K562 (cell line): ENCODE results near the gene SGPL1. TPM values are rescaled to one million over a fixed set of nuclear protein-coding genes. Genes with fewer than 3 reads are reported as not detected.

Experiments
- ATAC-seq: fragments of 200-7000 bp; cut with Tn5 transposase; 3 replicates; pipeline ENCODE4 v1.9.1; 2020; ENCODE audit warnings: moderate library complexity
- BruUV-seq: library from RNA; stranded (reverse); fragments of 400-500 nt; replicated peaks from 2 replicates; lab custom pipeline; 2021; lab: Mats Ljungman, UMichigan
- CTCF ChIA-PET: fragments of 300-600 bp; formaldehyde crosslinking; extraction: SDS; loops from one replicate; lab custom pipeline; 2021; ENCODE audit warnings: low intra/inter-chr PET ratio; lab: Yijun Ruan, JAX
- POLR2A ChIA-PET: fragments of 300-600, 350-650 bp; sonication (Branson Sonifier 250); formaldehyde crosslinking; extraction: SDS; loops from one replicate; lab custom pipeline; 2021; ENCODE audit warnings: antibody characterized with exemption, inconsistent platforms; lab: Yijun Ruan, JAX
- DNase-seq, 4 experiments: peaks; one replicate each; pipeline versions ENCODE4 v3.0.0 to v3.0.0-alpha.2; 2011 to 2018; ENCODE audit warnings: low spot score in 3 of 4, mixed read lengths in 3 of 4; ENCODE audit errors: extremely low read depth in 1 of 4
- FAIRE-seq: peaks from 2 replicates; lab custom pipeline; 2011; peaks lifted over from hg19 to GRCh38; lab: Jason Lieb, UNC
- H2AFZ ChIP-seq: 2 replicates; pipeline ENCODE4 v1.6.0; 2011; ENCODE audit warnings: low read depth, low read length, control low read depth, inconsistent platforms
- H3K27ac ChIP-seq: fragments of 200-600 bp; 3 replicates; pipeline ENCODE4 v1.8.0; 2011; ENCODE audit warnings: low read depth, mild to moderate bottlenecking, control low read depth, inconsistent platforms, low read length, moderate library complexity, mixed read lengths; ENCODE audit errors: extremely low read depth
- H3K27me3 ChIP-seq, 2 experiments: fragments of 300-600 bp in 1 of 2; 2 replicates in 1 of 2; 3 replicates in 1 of 2; pipeline versions ENCODE4 v1.6.0 to v1.8.0; 2011; ENCODE audit warnings: inconsistent platforms in 2 of 2, low read length in 2 of 2, mild to moderate bottlenecking in 1 of 2, mixed read lengths in 1 of 2, moderate library complexity in 1 of 2; ENCODE audit not compliant: control insufficient read depth in 2 of 2, insufficient read depth in 2 of 2
- H3K36me3 ChIP-seq: fragments of 300-600 bp; 3 replicates; pipeline ENCODE4 v1.8.0; 2011; ENCODE audit warnings: mild to moderate bottlenecking, low read length, inconsistent platforms; ENCODE audit not compliant: control insufficient read depth, insufficient read depth
- H3K4me1 ChIP-seq, 2 experiments: fragments of 200-600 bp in 1 of 2; replicated peaks in 1 of 2; 2 replicates in 1 of 2; 3 replicates in 1 of 2; pipeline versions ENCODE4 v1.5.1 to v1.8.0; 2011; ENCODE audit warnings: inconsistent platforms in 2 of 2, low read length in 2 of 2, mild to moderate bottlenecking in 1 of 2, mixed read lengths in 1 of 2, moderate library complexity in 1 of 2; ENCODE audit not compliant: control insufficient read depth in 2 of 2, insufficient read depth in 2 of 2
- H3K4me2 ChIP-seq: 2 replicates; pipeline ENCODE4 v1.6.1; 2011; ENCODE audit warnings: low read length, control low read depth, inconsistent platforms, mixed read lengths; ENCODE audit not compliant: insufficient read depth
- H3K4me3 ChIP-seq: fragments of 200-600 bp; sonication (generic), shearing (Covaris generic); 2 replicates; pipeline ENCODE4 v1.5.1; 2016; ENCODE audit warnings: control low read depth, inconsistent platforms
- H3K79me2 ChIP-seq: fragments of 200-600 bp; 3 replicates; pipeline ENCODE4 v1.8.0; 2011; ENCODE audit warnings: low read length, inconsistent platforms; ENCODE audit not compliant: control insufficient read depth, insufficient read depth
- H3K9ac ChIP-seq, 2 experiments: 2 replicates each; pipeline versions ENCODE4 v1.6.0 to v1.6.1; 2011; ENCODE audit warnings: low read depth in 2 of 2, low read length in 2 of 2, control low read depth in 1 of 2, inconsistent platforms in 1 of 2, mild to moderate bottlenecking in 1 of 2, mixed read lengths in 1 of 2; ENCODE audit not compliant: insufficient read depth in 1 of 2
- H3K9me1 ChIP-seq: one replicate; pipeline ENCODE4 v1.6.0; 2011; ENCODE audit warnings: inconsistent platforms, mild to moderate bottlenecking, low read length, moderate library complexity; ENCODE audit not compliant: control insufficient read depth, insufficient read depth
- H3K9me3 ChIP-seq: replicated peaks from 2 replicates; pipeline ENCODE4 v1.5.1; 2011; ENCODE audit warnings: low read depth, low read length, inconsistent platforms; ENCODE audit not compliant: control insufficient read depth, insufficient read depth
- H4K20me1 ChIP-seq: replicated peaks from 2 replicates; pipeline ENCODE4 v1.6.1; 2011; ENCODE audit warnings: low read length, inconsistent platforms, mixed read lengths; ENCODE audit not compliant: control insufficient read depth, insufficient read depth
- NFIC ChIP-seq: fragments of 450-650 bp; IDR thresholded peaks from 2 replicates; pipeline ENCODE4 v1.6.1; 2017; ENCODE audit warnings: mild to moderate bottlenecking, inconsistent platforms
- RBFOX2 ChIP-seq: fragments of 200-400 bp; formaldehyde crosslinking; IDR thresholded peaks from 2 replicates; pipeline ENCODE4 v1.6.1; 2017; ENCODE audit warnings: low read depth, mild to moderate bottlenecking, low read length, moderate library complexity
- RBM34 ChIP-seq: fragments of 200-400 bp; formaldehyde crosslinking; IDR thresholded peaks from 2 replicates; pipeline ENCODE4 v1.6.1; 2018; ENCODE audit warnings: low read length, borderline replicate concordance; ENCODE audit not compliant: insufficient read depth
- TAF9B ChIP-seq: fragments of 450-650 bp; IDR thresholded peaks from 2 replicates; pipeline ENCODE4 v1.6.1; 2018; ENCODE audit warnings: mild to moderate bottlenecking; ENCODE audit not compliant: partially characterized antibody
- ZNF217 ChIP-seq: sonication (generic); formaldehyde crosslinking; IDR thresholded peaks from 2 replicates; pipeline ENCODE4 v1.8.0; 2022; ENCODE audit warnings: mild to moderate bottlenecking, missing genetic modification reagents
- ZNF41 ChIP-seq: fragments of 250-450 bp; sonication (Bioruptor Pico); conservative IDR thresholded peaks from 2 replicates; pipeline ENCODE4 v1.4.0; 2020; ENCODE audit warnings: mild to moderate bottlenecking
- WGBS: fragments of 100-300 bp; shearing (Covaris generic); methylation state at CpG from one replicate; pipeline ENCODE4 v1.1.6; 2016; ENCODE audit warnings: low coverage, mixed read lengths; ENCODE audit not compliant: insufficient coverage; ENCODE audit errors: missing lambda C conversion rate; 5-methylcytosine and 5-hydroxymethylcytosine counted together
- in situ Hi-C: fragments of 300-500 bp; cut with MboI; formaldehyde crosslinking; loops from 4 replicates; pipeline ENCODE4 v1.15.0; 2018; ENCODE audit warnings: inconsistent platforms, mixed read lengths
- intact Hi-C: fragments of 100-400 bp; cut with micrococcal nuclease; formaldehyde crosslinking; loops from 2 replicates; pipeline ENCODE4 v1.14.2; 2022
- polyA plus RNA-seq, 8 experiments: library from polyadenylated mRNA; depleted of rRNA in 4 of 8; stranded (reverse) in 5 of 8; unstranded in 3 of 8; fragments of >200 nt; fragmentation: Nextera tagmentation in 2 of 8; fragmentation: Illumina TruSeq in 1 of 8; extraction: Ambion mirVana in 2 of 8; extraction: Trizol in 1 of 8; gene quantifications; 2 replicates each; pipeline versions ENCODE4 v1.2.1 to v1.2.3, GENCODE V29; 2011 to 2014; ENCODE audit warnings: inconsistent platforms in 1 of 8, missing spikeins in 1 of 8
- total RNA-seq, 7 experiments: library from RNA; depleted of rRNA in 6 of 7; stranded (reverse); fragments of >200 nt in 6 of 7; fragmentation: Illumina TruSeq in 2 of 7; extraction: Trizol in 2 of 7; gene quantifications; 2 replicates each; pipeline versions ENCODE4 v1.2.1 to v1.2.3, GENCODE V29; 2011 to 2021; ENCODE audit warnings: low replicate concordance in 1 of 7

Gene SGPL1
- total and polyA plus RNA-seq, 9 of the 15 experiments (the other 6 are each of a cell fraction or from before 2014, with no cell fraction given), result 6.0 to 18.0 (median 8.7) TPM

GRCh38 chr10:70885481-70885880, 69.7 kb downstream of the SGPL1 start:
- Histone ChIP-seq H3K79me2 (no peaks in the 10 kb centered on the region), H3K4me2 (no peak overlapping the region), H3K4me3 (no peak overlapping the region), H2AFZ (no peak overlapping the region), H3K36me3 (peaks cover 19% of the 10 kb centered on the region; the same call in 1 of the 3 replicates), H3K9me1 (no peaks in the 10 kb centered on the region), H3K9ac (no peak overlapping the region), H3K4me1 (peaks cover 11 to 14% of the 10 kb centered on the region in 2 experiments), H3K27me3 (no peaks in the 10 kb centered on the region), H3K9me3 (no peaks in the 10 kb centered on the region), H4K20me1 (no peaks in the 10 kb centered on the region), H3K27ac (no peak overlapping the region)
- DNase-seq (no peak), ATAC-seq (no peak), FAIRE-seq (no peak)
- CTCF ChIA-PET, result no interaction called here
- 79% methylated on average over 4 of the region's 4 CpGs for WGBS
- intact Hi-C loops, result no loop called here
- TF ChIP-seq TAF9B (no peak), NFIC (peak; percentile 72), ZNF41 (CRISPR knock-in tag) (no peak)
- no TSS peak for BruUV-seq
- POLR2A ChIA-PET, result no interaction called here
- in situ Hi-C loops, result loop anchor here (10.0 kb wide), 2 partner anchors 71 to 421 kb away; partner anchors contain the start of gene SGPL1

DNA sequence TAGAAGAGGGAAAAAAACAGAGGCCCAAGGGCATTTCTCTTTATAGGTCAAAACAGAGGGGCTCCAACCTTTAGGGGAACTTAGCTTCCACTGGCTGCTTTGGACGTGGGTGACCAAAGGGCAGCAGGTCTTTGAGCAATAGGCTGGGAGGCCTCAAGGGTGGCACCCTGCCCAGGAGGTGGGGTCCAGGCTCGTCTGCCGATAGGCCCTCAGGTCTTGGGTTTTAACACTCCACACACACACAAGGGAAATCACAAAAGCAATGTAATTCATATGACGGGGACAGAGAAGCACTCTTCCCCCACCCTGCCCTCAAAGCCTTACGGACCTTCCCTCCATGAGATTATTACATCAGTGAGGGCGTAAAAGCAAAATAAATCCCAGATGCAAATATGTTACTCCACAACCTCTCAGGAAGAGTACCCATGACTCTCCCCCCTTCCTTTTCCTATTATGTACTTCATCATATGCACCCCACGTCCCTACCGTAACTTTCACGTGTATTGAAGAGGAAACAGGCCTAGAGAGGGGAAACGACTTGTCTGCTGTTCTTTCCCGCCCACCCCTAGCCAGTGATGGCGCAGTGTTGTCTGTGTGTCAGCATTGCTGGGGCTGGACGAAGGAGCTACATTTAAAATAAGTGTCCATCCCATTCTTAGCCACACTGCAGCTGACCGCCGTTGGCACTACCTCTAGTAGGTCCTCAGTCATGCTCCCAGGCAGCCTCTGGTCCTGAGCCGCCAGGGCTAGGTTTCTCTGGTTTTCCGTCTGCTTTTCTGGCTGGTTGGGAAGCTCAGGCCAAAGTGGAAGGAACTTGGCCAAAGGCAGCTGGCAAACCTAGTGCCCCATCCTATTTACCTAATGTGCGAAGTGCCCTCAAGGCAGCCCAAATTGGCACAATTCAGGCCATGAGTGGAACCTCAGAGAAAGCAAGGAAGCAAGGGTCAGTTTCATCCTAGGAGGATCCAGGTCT, 70.5 kb downstream of the SGPL1 start:
- peaks cover 19% of the 10 kb centered on the region; the same call in 1 of the 3 replicates for H3K36me3 ChIP-seq
- ChIA-PET CTCF (no interaction called here), POLR2A (interaction anchor here (0.6 to 2.5 kb wide), 4 partner anchors 8 to 481 kb away, joined by 3 to 12 read pairs (median 4); no protein-coding TSS in a partner anchor)
- ATAC-seq (no peak), DNase-seq (no peak), FAIRE-seq (no peak)
- H3K27ac ChIP-seq, result no peak overlapping the region
- H4K20me1 ChIP-seq, result no peaks in the 10 kb centered on the region
- WGBS, result 86% methylated on average over 18 of the region's 18 CpGs
- H3K9me3 ChIP-seq, result no peaks in the 10 kb centered on the region
- intact Hi-C loops, result no loop called here
- BruUV-seq, result no TSS peak
- H3K4me2 ChIP-seq, result no peak overlapping the region
- peak overlapping the region in 1 of 2 experiments; percentile 96; a peak in 1 of 4 replicates for H3K9ac ChIP-seq
- no peaks in the 10 kb centered on the region for H3K9me1 ChIP-seq
- peaks cover 11 to 19% of the 10 kb centered on the region in 2 experiments for H3K4me1 ChIP-seq
- TF ChIP-seq RBM34, result no peak
- TF ChIP-seq ZNF217 (CRISPR knock-in tag), result no peak
- TF ChIP-seq RBFOX2, result 0 out of 2 replicates have a peak, but pooled peaks have one; percentile 27
- no peak overlapping the region for H3K4me3 ChIP-seq
- no peaks in the 10 kb centered on the region for H3K79me2 ChIP-seq
- H2AFZ ChIP-seq, result no peak overlapping the region
- in situ Hi-C loops, result loop anchor here (10.0 kb wide), 2 partner anchors 71 to 421 kb away; partner anchors contain the start of gene SGPL1
- H3K27me3 ChIP-seq, result no peaks in the 10 kb centered on the region
